OCI-LY1 (cell line): ENCODE measurements around the gene TMEM179.

Experiments
- EZH2 ChIP-seq: fragments of 200-600 bp; sonication (generic), shearing (Covaris generic); IDR thresholded peaks from 2 replicates; pipeline ENCODE4 v1.8.0; 2017; ENCODE audit warnings: borderline replicate concordance, mixed run types, mild to moderate bottlenecking, antibody characterized with exemption, low read length, moderate library complexity, mixed read lengths
- TF ChIP-seq, protein P1 (sequence below): fragments of 200-600 bp; sonication (generic), shearing (Covaris generic); IDR thresholded peaks from 2 replicates; pipeline ENCODE4 v1.5.1; 2017; ENCODE audit warnings: mild to moderate bottlenecking, antibody characterized with exemption, low read length, moderate library complexity, mixed read lengths

DNA sequence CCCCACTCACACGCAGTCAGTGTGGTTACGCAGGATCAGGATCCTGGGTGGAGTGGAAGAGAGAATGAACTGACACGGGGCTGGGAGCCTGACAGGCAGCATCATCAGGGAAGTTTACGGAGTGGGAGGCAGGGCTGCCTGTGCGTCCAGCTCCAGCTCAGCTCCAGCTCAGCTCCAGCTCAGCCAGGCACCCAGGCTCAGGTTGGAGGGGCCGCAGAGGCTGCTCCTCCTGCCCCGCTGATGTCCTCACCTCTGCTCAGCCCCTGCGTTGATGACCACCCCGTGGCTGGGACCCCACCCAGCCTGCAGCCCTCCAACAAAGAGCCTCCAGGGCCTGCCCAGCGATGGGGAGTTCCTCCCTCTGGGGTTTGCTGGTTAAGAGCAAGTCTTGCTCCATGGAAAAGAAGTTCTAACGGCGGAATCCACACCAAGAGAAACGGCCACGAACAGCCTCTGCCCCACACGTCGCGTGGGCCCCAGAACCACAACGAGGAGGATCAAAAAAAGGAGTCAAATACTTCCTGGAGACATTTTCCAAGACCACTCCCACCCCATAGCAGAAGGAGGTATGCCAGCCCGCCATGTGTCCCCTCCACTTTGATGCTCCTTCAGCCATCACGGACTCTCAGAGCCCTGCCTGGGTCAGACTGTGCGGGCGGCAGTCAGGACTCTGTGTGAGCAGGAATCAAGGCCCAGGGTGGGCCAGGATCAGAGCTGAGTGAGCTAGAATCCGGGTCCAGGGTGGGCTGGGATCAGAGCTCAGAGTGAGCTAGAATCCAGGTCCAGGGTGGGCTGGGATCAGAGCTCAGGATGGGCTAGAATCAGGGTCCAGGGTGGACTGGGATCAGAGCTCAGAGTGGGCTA lies 42.7 kb downstream of the TMEM179 start:
- TF ChIP-seq EZH2: no peak
- TF ChIP-seq, protein P1, sequence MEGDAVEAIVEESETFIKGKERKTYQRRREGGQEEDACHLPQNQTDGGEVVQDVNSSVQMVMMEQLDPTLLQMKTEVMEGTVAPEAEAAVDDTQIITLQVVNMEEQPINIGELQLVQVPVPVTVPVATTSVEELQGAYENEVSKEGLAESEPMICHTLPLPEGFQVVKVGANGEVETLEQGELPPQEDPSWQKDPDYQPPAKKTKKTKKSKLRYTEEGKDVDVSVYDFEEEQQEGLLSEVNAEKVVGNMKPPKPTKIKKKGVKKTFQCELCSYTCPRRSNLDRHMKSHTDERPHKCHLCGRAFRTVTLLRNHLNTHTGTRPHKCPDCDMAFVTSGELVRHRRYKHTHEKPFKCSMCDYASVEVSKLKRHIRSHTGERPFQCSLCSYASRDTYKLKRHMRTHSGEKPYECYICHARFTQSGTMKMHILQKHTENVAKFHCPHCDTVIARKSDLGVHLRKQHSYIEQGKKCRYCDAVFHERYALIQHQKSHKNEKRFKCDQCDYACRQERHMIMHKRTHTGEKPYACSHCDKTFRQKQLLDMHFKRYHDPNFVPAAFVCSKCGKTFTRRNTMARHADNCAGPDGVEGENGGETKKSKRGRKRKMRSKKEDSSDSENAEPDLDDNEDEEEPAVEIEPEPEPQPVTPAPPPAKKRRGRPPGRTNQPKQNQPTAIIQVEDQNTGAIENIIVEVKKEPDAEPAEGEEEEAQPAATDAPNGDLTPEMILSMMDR: no peak
